B cell (primary cell): ENCODE results near the gene SLC52A3.

Experiments used
- CTCF ChIP-seq: fragments of 200-600 bp; IDR thresholded peaks from one replicate; pipeline ENCODE4 v1.8.0; 2022; ENCODE audit warnings: antibody characterized with exemption, mild to moderate bottlenecking
- EZH2 ChIP-seq: IDR thresholded peaks from 2 replicates; pipeline ENCODE4 v1.6.1; 2012; ENCODE audit warnings: borderline replicate concordance, low read depth, mild to moderate bottlenecking, moderate library complexity, low read length; ENCODE audit not compliant: insufficient read depth, poor library complexity, severe bottlenecking

GRCh38 chr20:753897-754635 lies 14.2 kb downstream of the SLC52A3 start:
- TF ChIP-seq EZH2 (no peak), CTCF (no peak)
